ENCODE results near the gene C19orf67.

The C19orf67 gene

GRCh38 chr19:14062558-14062855, 23.1 kb downstream of the C19orf67 start:
- Histone ChIP-seq H3K27me3 (ENCODE audit: control insufficient read depth in 1 of 2, insufficient read depth in 2 of 2, low read length in 2 of 2) (peaks cover 31% of the 10 kb centered on the region in 2 donors), H3K36me3 (ENCODE audit: control insufficient read depth in 2 of 2, insufficient read depth in 2 of 2, low read length in 2 of 2) (no peaks in the 10 kb centered on the region), H3K4me3 (ENCODE audit: low read length in 2 of 2) (no peak overlapping the region)

GRCh38 chr19:14061751-14062557, 23.6 kb downstream of the C19orf67 start, which contains the start of gene PALM3:
Gene PALM3, minus strand, starts transcription at chr19:14062076. Its CDS starts 96 bp downstream, at chr19:14061980.
- Histone ChIP-seq H3K27ac (ENCODE audit: low read length) (no peak within 1 kb of the TSS), H3K9me3 (ENCODE audit: control insufficient read depth in 2 of 2, low read length in 2 of 2) (no peaks in the 10 kb centered on the region), H3K36me3 (ENCODE audit: control insufficient read depth in 2 of 2, insufficient read depth in 2 of 2, low read length in 2 of 2) (no peaks in the 10 kb centered on the region), H3K27me3 (ENCODE audit: control insufficient read depth in 1 of 2, insufficient read depth in 2 of 2, low read length in 2 of 2) (peaks cover 31% of the 10 kb centered on the region in 2 donors), H3K9ac (ENCODE audit: low read length in 2 of 2) (no peak within 1 kb of the TSS), H3K4me1 (ENCODE audit: control insufficient read depth, insufficient read depth, low read length) (peaks cover 5% of the 10 kb centered on the region), H3K4me3 (ENCODE audit: low read length in 2 of 2) (no peak within 1 kb of the TSS)

More at GRCh38 chr19:14062558-14062855, 23.1 kb downstream of the C19orf67 start:
- H3K9ac ChIP-seq (ENCODE audit: low read length in 2 of 2): no peak overlapping the region
- no peaks in the 10 kb centered on the region for H3K9me3 ChIP-seq (ENCODE audit: control insufficient read depth in 2 of 2, low read length in 2 of 2)
- H3K4me1 ChIP-seq (ENCODE audit: control insufficient read depth, insufficient read depth, low read length): peaks cover 5% of the 10 kb centered on the region
- no peak overlapping the region for H3K27ac ChIP-seq (ENCODE audit: low read length)

GRCh38 chr19:14061081-14061749, 24.4 kb downstream of the C19orf67 start:
- H3K4me3 ChIP-seq (ENCODE audit: low read length in 2 of 2): no peak overlapping the region
- H3K9ac ChIP-seq (ENCODE audit: low read length in 2 of 2): no peak overlapping the region
- H3K9me3 ChIP-seq (ENCODE audit: control insufficient read depth in 2 of 2, low read length in 2 of 2): no peaks in the 10 kb centered on the region
- no peaks in the 10 kb centered on the region for H3K36me3 ChIP-seq (ENCODE audit: control insufficient read depth in 2 of 2, insufficient read depth in 2 of 2, low read length in 2 of 2)
- H3K27ac ChIP-seq (ENCODE audit: low read length): no peak overlapping the region
- peaks cover 5% of the 10 kb centered on the region for H3K4me1 ChIP-seq (ENCODE audit: control insufficient read depth, insufficient read depth, low read length)
- H3K27me3 ChIP-seq (ENCODE audit: control insufficient read depth in 1 of 2, insufficient read depth in 2 of 2, low read length in 2 of 2): peaks cover 31% of the 10 kb centered on the region in 2 donors

- H3K4me3 ChIP-seq (ENCODE audit: low read length in 2 of 2): no peak overlapping the region
- H3K9ac ChIP-seq (ENCODE audit: low read length in 2 of 2): no peak overlapping the region
- H3K9me3 ChIP-seq (ENCODE audit: control insufficient read depth in 2 of 2, low read length in 2 of 2): no peaks in the 10 kb centered on the region
- no peak overlapping the region for H3K27ac ChIP-seq (ENCODE audit: low read length)
- H3K27me3 ChIP-seq (ENCODE audit: control insufficient read depth in 1 of 2, insufficient read depth in 2 of 2, low read length in 2 of 2): peaks cover 31% of the 10 kb centered on the region in 2 donors
- H3K4me1 ChIP-seq (ENCODE audit: control insufficient read depth, insufficient read depth, low read length): peaks cover 5% of the 10 kb centered on the region
- H3K36me3 ChIP-seq (ENCODE audit: control insufficient read depth in 2 of 2, insufficient read depth in 2 of 2, low read length in 2 of 2): no peaks in the 10 kb centered on the region
These were observed 25.9 kb downstream of the C19orf67 start for GRCh38 chr19:14059652-14060155.

- Histone ChIP-seq H3K27ac (ENCODE audit: low read length) (no peak overlapping the region), H3K27me3 (ENCODE audit: control insufficient read depth in 1 of 2, insufficient read depth in 2 of 2, low read length in 2 of 2) (peaks cover 31% of the 10 kb centered on the region in 2 donors), H3K36me3 (ENCODE audit: control insufficient read depth in 2 of 2, insufficient read depth in 2 of 2, low read length in 2 of 2) (no peaks in the 10 kb centered on the region), H3K9ac (ENCODE audit: low read length in 2 of 2) (no peak overlapping the region), H3K4me1 (ENCODE audit: control insufficient read depth, insufficient read depth, low read length) (peaks cover 5% of the 10 kb centered on the region), H3K9me3 (ENCODE audit: control insufficient read depth in 2 of 2, low read length in 2 of 2) (no peaks in the 10 kb centered on the region), H3K4me3 (ENCODE audit: low read length in 2 of 2) (no peak overlapping the region)
These were observed 26.5 kb downstream of the C19orf67 start for GRCh38 chr19:14059093-14059480.

GRCh38 chr19:14058182-14059092, 27.1 kb downstream of the C19orf67 start:
- no peak overlapping the region for H3K4me3 ChIP-seq (ENCODE audit: low read length in 2 of 2)

GRCh38 chr19:14056741-14057356, 28.7 kb downstream of the C19orf67 start:
- Histone ChIP-seq H3K27me3 (ENCODE audit: control insufficient read depth in 1 of 2, insufficient read depth in 2 of 2, low read length in 2 of 2) (peaks cover 31% of the 10 kb centered on the region in 2 donors), H3K9me3 (ENCODE audit: control insufficient read depth in 2 of 2, low read length in 2 of 2) (peaks cover 0 to 6% of the 10 kb centered on the region in 2 donors), H3K9ac (ENCODE audit: low read length in 2 of 2) (no peak overlapping the region), H3K27ac (ENCODE audit: low read length) (no peak overlapping the region), H3K4me1 (ENCODE audit: control insufficient read depth, insufficient read depth, low read length) (peaks cover 5% of the 10 kb centered on the region), H3K4me3 (ENCODE audit: low read length in 2 of 2) (peak overlapping the region in 1 of 2 donors; percentile 44), H3K36me3 (ENCODE audit: control insufficient read depth in 2 of 2, insufficient read depth in 2 of 2, low read length in 2 of 2) (no peaks in the 10 kb centered on the region)

More at GRCh38 chr19:14058182-14059092, 27.1 kb downstream of the C19orf67 start:
- no peaks in the 10 kb centered on the region for H3K36me3 ChIP-seq (ENCODE audit: control insufficient read depth in 2 of 2, insufficient read depth in 2 of 2, low read length in 2 of 2)
- peaks cover 0 to 2% of the 10 kb centered on the region in 2 donors for H3K9me3 ChIP-seq (ENCODE audit: control insufficient read depth in 2 of 2, low read length in 2 of 2)
- no peak overlapping the region for H3K27ac ChIP-seq (ENCODE audit: low read length)
- no peak overlapping the region for H3K9ac ChIP-seq (ENCODE audit: low read length in 2 of 2)
- peaks cover 5% of the 10 kb centered on the region for H3K4me1 ChIP-seq (ENCODE audit: control insufficient read depth, insufficient read depth, low read length)
- peaks cover 31% of the 10 kb centered on the region in 2 donors for H3K27me3 ChIP-seq (ENCODE audit: control insufficient read depth in 1 of 2, insufficient read depth in 2 of 2, low read length in 2 of 2)

GRCh38 chr19:14056069-14056666, 29.4 kb downstream of the C19orf67 start:
- Histone ChIP-seq H3K27ac (ENCODE audit: low read length) (no peak overlapping the region), H3K36me3 (ENCODE audit: control insufficient read depth in 2 of 2, insufficient read depth in 2 of 2, low read length in 2 of 2) (no peaks in the 10 kb centered on the region), H3K27me3 (ENCODE audit: control insufficient read depth in 1 of 2, insufficient read depth in 2 of 2, low read length in 2 of 2) (peaks cover 24 to 27% of the 10 kb centered on the region in 2 donors), H3K4me3 (ENCODE audit: low read length in 2 of 2) (no peak overlapping the region), H3K9me3 (ENCODE audit: control insufficient read depth in 2 of 2, low read length in 2 of 2) (peaks cover 0 to 6% of the 10 kb centered on the region in 2 donors), H3K4me1 (ENCODE audit: control insufficient read depth, insufficient read depth, low read length) (peaks cover 5% of the 10 kb centered on the region), H3K9ac (ENCODE audit: low read length in 2 of 2) (no peak overlapping the region)

- Histone ChIP-seq H3K27me3 (ENCODE audit: control insufficient read depth in 1 of 2, insufficient read depth in 2 of 2, low read length in 2 of 2) (peaks cover 22 to 24% of the 10 kb centered on the region in 2 donors), H3K9me3 (ENCODE audit: control insufficient read depth in 2 of 2, low read length in 2 of 2) (peaks cover 0 to 6% of the 10 kb centered on the region in 2 donors), H3K4me1 (ENCODE audit: control insufficient read depth, insufficient read depth, low read length) (peaks cover 5% of the 10 kb centered on the region), H3K27ac (ENCODE audit: low read length) (no peak overlapping the region), H3K9ac (ENCODE audit: low read length in 2 of 2) (no peak overlapping the region), H3K4me3 (ENCODE audit: low read length in 2 of 2) (no peak overlapping the region), H3K36me3 (ENCODE audit: control insufficient read depth in 2 of 2, insufficient read depth in 2 of 2, low read length in 2 of 2) (no peaks in the 10 kb centered on the region)
These were observed 30.2 kb downstream of the C19orf67 start for GRCh38 chr19:14055396-14055795.

Data from stomach smooth muscle (tissue), 2 donors.